GM13976 (cell line): Measurements from ENCODE around the gene LRRC53.

Experiments used
- DNase-seq: peaks from one replicate; pipeline ENCODE4 v3.0.0; 2012; ENCODE audit warnings: low spot score
- CTCF ChIP-seq: IDR thresholded peaks from 2 replicates; pipeline ENCODE4 v1.5.1; 2012; ENCODE audit warnings: borderline replicate concordance, mild to moderate bottlenecking; ENCODE audit not compliant: insufficient read depth; ENCODE audit errors: extremely low read depth, missing control alignments, control extremely low read depth
- in situ Hi-C: fragments of 300-500 bp; cut with MboI; formaldehyde crosslinking; loops from one replicate; pipeline ENCODE4 v1.12.0; 2022; ENCODE audit warnings: low sequenced_read_pairs, mixed read lengths, inconsistent platforms; ENCODE audit not compliant: unreplicated experiment

LRRC53 gene

GRCh38 chr1:74517599-74518051 lies 5.2 kb upstream of the LRRC53 start:
- DNase-seq: peak; percentile 6
- in situ Hi-C loops: no loop called here
- TF ChIP-seq CTCF: no peak

GRCh38 chr1:74513411-74514300 lies 1.2 kb upstream of the LRRC53 start:
- no peak for TF ChIP-seq CTCF
- no peak for DNase-seq
- in situ Hi-C loops: no loop called here

- no peak for DNase-seq
- in situ Hi-C loops: no loop called here
- TF ChIP-seq CTCF: no peak
These were observed 4.0 kb downstream of the LRRC53 start for GRCh38 chr1:74508449-74508848.

DNA sequence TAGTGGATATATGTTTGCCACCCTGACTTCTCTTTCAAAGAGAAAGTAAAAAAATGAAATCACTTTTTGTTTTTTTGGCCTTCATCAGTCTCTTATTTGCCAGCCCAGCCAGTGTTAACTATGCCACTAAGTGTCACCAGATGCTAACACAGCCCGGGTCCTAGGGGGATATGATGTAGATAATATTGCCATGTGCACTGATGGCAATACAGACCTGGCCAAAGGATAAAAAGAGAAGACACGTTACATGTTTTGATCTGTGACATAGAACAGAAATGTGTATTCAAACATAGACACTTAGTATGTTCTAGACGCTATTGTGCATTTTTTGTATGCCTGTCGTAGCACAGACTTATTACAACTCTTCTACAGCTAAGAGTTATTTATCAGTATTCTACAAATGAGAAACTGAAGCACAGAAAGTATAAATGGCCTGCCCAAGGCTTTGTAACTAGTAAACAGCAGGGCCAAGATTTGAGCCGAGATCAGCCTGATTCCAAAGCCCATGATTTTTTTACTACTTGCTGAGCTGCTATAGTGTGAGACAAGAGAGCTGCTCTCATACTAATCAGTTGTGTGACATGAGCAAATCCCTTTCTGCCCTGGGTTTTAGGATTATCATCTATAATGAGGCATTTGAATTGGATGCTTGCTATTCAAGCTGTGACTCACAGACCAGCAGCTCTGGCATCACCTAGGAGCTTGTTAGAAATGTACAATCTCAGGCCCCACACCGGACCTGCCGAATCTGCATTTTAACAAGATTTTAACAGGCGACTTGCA lies 6.3 kb downstream of the LRRC53 start:
- no peak for TF ChIP-seq CTCF
- in situ Hi-C loops: no loop called here
- DNase-seq: no peak

- DNase-seq: no peak
- no peak for TF ChIP-seq CTCF
- in situ Hi-C loops: no loop called here
These were observed 7.4 kb downstream of the LRRC53 start for GRCh38 chr1:74504933-74505512.

DNA sequence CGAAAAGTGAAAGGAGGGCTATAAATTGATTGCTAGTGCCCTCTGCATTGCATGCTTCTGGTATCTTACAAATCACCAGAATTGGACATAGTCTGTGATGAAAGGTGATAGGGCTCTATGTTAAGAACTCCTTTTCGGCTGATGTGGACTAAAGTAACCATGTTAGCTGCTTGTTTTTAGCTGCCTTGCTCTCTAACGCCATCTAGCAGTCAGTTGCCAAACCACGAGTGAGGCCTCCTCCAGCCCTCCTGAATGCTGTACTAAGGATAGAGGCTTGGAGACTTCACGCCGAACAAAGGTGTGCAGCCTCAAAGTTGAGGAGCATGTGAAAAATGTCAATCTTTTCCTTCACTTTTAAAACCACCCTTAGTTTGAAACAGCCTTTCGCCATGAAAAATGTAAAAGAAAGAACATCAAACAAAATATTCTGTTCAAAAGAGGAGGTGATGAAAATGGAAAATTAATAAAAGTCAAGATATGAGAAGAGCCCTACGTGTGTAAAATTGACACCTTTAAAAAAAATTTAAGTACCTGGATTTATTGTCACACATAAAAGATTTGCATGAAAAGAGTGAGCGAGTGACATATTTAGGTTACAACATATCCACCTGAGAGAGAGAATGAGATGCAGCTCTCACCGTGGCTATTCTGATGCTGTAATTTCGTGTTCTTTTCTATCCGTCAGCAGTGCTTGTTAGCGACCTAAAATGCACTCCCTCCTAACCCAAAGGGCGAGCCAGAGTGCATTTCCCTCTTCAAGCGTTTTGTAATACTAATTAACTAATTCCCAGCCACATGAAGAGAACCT lies 8.1 kb downstream of the LRRC53 start:
- DNase-seq: peak; percentile 42
- TF ChIP-seq CTCF: peak; percentile 62

More for the DNA sequence above, 8.1 kb downstream of the LRRC53 start:
- in situ Hi-C loops: no loop called here
